Muscle layer of duodenum (tissue), 2 donors: ENCODE results near the gene DGKI.

ENCODE experiments used
- H3K27ac ChIP-seq: one replicate; pipeline ENCODE4 v1.7.0; 2013; ENCODE audit warnings: mild to moderate bottlenecking, low read length
- H3K27me3 ChIP-seq: one replicate; pipeline ENCODE4 v1.7.0; 2013; ENCODE audit warnings: low read depth, mild to moderate bottlenecking, control low read depth, low read length
- H3K36me3 ChIP-seq, 2 donors: one replicate each; pipeline ENCODE4 v1.7.0; 2013; ENCODE audit warnings: low read length in 2 of 2, control low read depth in 1 of 2, mild to moderate bottlenecking in 1 of 2; ENCODE audit not compliant: insufficient read depth in 2 of 2, control insufficient read depth in 1 of 2
- H3K4me1 ChIP-seq, 2 donors: one replicate each; pipeline ENCODE4 v1.7.0; 2013; ENCODE audit warnings: low read length in 2 of 2, mild to moderate bottlenecking in 2 of 2, control low read depth in 1 of 2, moderate library complexity in 1 of 2; ENCODE audit not compliant: insufficient read depth in 2 of 2, control insufficient read depth in 1 of 2
- H3K4me3 ChIP-seq, 2 donors: one replicate each; pipeline ENCODE4 v1.7.0; 2013; ENCODE audit warnings: low read length in 2 of 2, low read depth in 1 of 2, mild to moderate bottlenecking in 1 of 2
- H3K9me3 ChIP-seq, 2 donors: one replicate each; pipeline ENCODE4 v1.7.0; 2013; ENCODE audit warnings: low read length in 2 of 2, control low read depth in 1 of 2, mild to moderate bottlenecking in 1 of 2; ENCODE audit not compliant: control insufficient read depth in 1 of 2
- donor health status: healthy.

Gene DGKI

DNA sequence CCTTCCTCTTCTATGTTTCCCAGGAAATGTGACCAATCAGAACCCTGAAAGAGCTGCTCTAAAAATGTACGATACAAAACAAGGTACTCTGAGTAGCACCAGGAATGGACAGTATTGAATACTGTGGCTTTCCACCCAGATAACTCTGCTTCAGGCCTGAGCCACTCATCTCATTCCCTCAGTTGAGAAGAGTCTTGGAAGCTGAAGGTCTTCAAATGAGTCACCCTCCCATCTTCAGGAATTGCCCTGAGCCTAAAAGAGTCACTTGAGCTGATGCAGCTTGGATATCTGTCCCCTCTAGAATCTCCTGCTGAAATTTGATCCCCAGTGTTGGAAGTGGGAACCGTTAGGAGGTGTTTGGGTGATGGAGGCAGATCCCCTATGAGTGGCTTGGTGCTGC, 210.4 kb downstream of the DGKI start:
- Histone ChIP-seq H3K27me3 (no peaks in the 10 kb centered on the region), H3K36me3 (no peaks in the 10 kb centered on the region), H3K4me3 (no peak overlapping the region), H3K4me1 (no peaks in the 10 kb centered on the region), H3K9me3 (no peaks in the 10 kb centered on the region), H3K27ac (no peak overlapping the region)

DNA sequence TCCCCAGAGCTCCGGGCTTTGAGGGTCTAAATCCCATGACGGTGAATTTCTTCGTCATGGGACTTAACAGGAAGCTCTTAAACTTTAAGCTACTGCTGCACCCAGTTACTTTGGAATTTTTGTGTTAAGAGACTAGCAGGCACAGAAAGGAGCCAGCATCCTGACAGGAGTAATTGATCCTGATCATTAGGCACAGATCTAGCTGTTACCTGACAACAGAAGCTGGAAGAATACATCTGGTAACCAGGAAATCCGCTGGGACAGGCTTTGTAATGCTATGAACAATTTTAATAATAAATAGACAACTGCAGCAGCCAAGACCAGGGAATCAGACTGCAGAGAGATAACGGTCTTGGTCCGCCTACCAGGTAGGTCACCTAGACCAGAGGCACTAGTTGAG, 210.9 kb downstream of the DGKI start:
- Histone ChIP-seq H3K27me3 (no peaks in the 10 kb centered on the region), H3K36me3 (no peaks in the 10 kb centered on the region), H3K27ac (no peak overlapping the region), H3K9me3 (no peaks in the 10 kb centered on the region), H3K4me1 (no peaks in the 10 kb centered on the region), H3K4me3 (no peak overlapping the region)

DNA sequence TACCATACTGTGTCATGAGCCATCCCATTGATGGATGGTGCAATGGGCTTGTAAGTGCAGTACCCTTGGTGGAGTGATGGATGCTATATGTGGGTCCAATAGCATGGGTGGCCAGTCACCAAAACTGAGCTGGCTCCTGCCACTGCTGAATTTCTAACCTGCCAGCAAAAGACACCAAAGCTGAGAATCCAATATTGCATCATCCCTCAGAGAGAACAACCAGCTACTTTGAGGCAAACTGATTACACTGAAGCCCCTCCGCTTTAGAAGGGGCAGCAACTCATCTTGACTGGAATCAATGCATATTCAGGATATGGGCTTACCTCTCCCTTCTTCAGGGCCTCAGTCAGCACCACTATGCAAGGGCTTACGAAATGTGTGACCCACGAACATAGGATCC, 211.6 kb downstream of the DGKI start:
- no peak overlapping the region for H3K27ac ChIP-seq
- H3K27me3 ChIP-seq: no peaks in the 10 kb centered on the region
- H3K4me1 ChIP-seq: no peaks in the 10 kb centered on the region
- H3K36me3 ChIP-seq: no peaks in the 10 kb centered on the region
- no peak overlapping the region for H3K4me3 ChIP-seq
- no peaks in the 10 kb centered on the region for H3K9me3 ChIP-seq

DNA sequence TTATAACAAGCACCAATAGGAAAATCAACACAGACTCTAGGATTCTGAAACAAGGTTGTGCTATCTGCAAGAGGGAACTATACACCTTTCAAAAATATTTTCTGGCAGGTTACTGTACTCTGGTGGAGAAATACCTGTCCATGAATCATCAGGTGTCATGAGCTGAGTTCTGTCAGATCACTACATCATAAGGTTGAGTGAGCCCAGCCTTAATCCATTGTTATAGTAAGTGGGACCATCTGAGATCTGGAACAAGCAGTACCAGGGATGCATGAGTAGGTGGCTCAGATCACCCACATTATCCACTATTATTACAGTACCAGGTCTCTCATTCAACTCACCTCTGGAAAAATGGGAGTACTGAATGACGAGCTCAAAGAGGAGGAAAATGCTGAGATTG, 212.4 kb downstream of the DGKI start:
- no peak overlapping the region for H3K4me3 ChIP-seq
- no peaks in the 10 kb centered on the region for H3K36me3 ChIP-seq
- no peak overlapping the region for H3K27ac ChIP-seq
- H3K4me1 ChIP-seq: no peaks in the 10 kb centered on the region
- no peaks in the 10 kb centered on the region for H3K9me3 ChIP-seq
- no peaks in the 10 kb centered on the region for H3K27me3 ChIP-seq

DNA sequence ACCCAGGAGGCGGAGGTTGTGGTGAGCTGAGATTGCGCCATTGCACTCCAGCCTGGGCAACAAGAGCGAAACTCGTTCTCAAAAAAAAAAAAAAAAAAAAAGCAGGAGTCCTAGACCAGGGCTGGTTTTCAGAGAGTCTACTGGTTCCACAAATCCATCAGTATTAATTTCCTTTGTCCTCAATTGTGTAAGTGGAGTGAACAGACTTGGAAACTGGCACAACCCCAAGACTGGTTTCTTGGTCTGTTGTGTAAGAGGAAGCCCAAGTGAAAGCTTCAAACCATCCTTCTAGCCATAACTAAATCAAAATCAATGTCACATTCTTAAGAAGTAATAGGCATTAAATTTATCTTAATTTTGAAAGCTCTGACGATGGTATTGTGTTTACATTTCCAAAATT, 213.6 kb downstream of the DGKI start:
- H3K9me3 ChIP-seq: no peaks in the 10 kb centered on the region
- no peaks in the 10 kb centered on the region for H3K4me1 ChIP-seq
- no peaks in the 10 kb centered on the region for H3K36me3 ChIP-seq
- H3K27me3 ChIP-seq: no peaks in the 10 kb centered on the region
- H3K4me3 ChIP-seq: no peak overlapping the region
- no peak overlapping the region for H3K27ac ChIP-seq

DNA sequence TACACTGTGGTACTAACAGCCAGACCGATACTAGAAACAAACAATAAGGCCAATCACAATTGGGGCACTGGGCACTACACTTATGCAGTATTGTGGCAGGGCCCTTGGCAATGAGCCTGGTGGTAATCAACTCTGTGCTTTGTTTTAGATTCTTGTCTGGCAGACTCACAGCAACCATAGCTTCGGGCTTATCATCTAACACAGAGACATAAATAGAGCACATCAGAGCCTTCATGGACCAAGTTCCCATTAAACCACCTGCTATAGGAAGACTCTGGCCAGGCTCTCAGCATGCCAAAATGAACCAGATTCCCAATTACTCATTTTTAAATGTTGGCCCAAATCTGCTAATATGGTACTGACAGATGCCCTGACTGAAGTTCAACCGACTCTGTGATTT, 218.6 kb downstream of the DGKI start:
- H3K27ac ChIP-seq: no peak overlapping the region
- no peaks in the 10 kb centered on the region for H3K36me3 ChIP-seq
- no peaks in the 10 kb centered on the region for H3K4me1 ChIP-seq
- no peaks in the 10 kb centered on the region for H3K9me3 ChIP-seq
- no peaks in the 10 kb centered on the region for H3K27me3 ChIP-seq
- H3K4me3 ChIP-seq: no peak overlapping the region

DNA sequence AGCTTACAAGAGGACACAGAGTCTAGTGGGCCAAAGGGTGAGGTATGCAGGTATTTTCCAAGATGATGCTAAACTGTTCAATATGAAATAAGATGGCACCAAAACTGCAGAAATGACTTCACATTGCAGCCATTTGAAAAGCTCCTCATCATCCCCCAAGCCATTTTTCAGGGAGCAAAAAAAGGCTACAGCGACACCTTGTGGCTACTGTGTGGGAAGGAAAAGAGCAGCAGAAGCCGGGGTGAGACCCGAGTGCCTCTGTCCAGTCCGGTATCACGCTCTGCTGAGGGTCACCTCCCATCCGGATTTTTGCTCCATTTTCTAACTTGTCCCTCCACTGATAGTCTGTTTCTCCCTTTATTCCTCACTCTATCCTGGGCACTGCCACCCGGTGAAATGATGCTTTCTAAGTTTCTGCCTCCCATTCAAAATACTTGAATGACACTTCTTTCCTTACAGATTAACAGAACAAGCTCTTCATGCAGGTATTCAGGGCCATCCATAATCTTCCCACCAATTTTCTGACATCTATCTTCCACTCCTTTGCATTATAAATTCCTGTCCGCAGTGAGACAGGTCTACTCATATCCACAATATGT, 220.2 kb downstream of the DGKI start:
- no peaks in the 10 kb centered on the region for H3K27me3 ChIP-seq
- H3K4me1 ChIP-seq: no peaks in the 10 kb centered on the region
- H3K27ac ChIP-seq: no peak overlapping the region
- no peak overlapping the region for H3K4me3 ChIP-seq
- no peaks in the 10 kb centered on the region for H3K36me3 ChIP-seq
- H3K9me3 ChIP-seq: no peaks in the 10 kb centered on the region

DNA sequence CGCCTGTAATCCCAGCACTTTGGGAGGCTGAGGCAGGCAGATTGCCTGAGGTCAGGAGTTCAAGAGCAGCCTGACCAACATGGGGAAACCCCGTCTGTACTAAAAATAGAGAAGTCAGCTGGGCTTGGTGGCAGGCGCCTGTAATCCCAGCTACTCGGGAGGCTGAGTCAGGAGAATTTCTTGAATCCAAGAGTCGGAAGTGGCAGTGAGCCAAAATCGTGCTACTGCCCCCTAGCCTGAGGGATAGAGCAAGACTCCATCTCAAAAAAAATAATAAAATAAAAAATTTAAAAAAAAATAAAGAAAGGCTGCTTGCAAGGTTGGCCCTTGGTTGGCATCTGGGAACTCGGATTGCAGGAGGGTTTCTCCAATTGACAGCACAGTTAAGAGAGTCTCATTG, 221.6 kb downstream of the DGKI start:
- no peaks in the 10 kb centered on the region for H3K4me1 ChIP-seq
- no peak overlapping the region for H3K27ac ChIP-seq
- no peaks in the 10 kb centered on the region for H3K36me3 ChIP-seq
- H3K27me3 ChIP-seq: no peaks in the 10 kb centered on the region
- no peaks in the 10 kb centered on the region for H3K9me3 ChIP-seq
- no peak overlapping the region for H3K4me3 ChIP-seq

DNA sequence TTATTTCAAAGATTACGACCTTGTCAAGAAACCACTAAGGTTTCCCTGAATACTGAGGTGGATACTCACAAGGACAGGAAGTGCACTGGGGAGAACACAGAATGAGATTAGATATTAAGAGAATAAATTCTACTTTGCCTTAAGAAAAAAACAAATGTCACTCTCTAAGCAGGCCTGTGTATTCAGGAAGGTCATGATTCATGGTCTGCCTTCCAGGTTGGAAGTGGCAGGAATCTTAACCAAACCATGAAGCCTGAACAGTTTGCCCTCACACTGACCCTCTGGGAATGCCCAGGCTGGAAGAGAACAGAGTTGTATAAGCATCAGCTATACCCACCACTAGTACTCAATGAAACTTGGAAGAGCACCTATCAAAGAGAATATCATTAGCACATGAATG, 227.6 kb downstream of the DGKI start:
- no peaks in the 10 kb centered on the region for H3K27me3 ChIP-seq
- H3K4me3 ChIP-seq: no peak overlapping the region
- H3K9me3 ChIP-seq: no peaks in the 10 kb centered on the region
- no peaks in the 10 kb centered on the region for H3K4me1 ChIP-seq
- no peak overlapping the region for H3K27ac ChIP-seq
- H3K36me3 ChIP-seq: no peaks in the 10 kb centered on the region

DNA sequence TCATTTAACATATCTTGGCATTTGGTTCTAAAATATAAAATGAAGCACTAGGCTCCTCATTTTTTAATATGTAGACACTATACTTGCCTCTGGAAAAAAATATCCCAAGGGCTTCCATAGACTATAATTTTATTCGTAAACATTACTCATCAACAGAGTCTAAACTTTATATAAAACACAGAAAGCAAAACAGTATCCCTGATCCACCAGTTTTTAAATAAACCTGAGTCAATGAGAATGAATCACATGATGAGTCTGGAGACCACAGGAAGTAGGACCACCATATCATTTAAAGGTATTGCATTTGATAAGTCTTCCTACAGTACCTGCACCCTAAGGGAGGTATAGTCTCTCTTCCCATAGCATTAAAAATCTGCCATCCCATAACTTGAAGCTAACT, 228.0 kb downstream of the DGKI start:
- no peaks in the 10 kb centered on the region for H3K9me3 ChIP-seq
- no peak overlapping the region for H3K4me3 ChIP-seq
- H3K27me3 ChIP-seq: no peaks in the 10 kb centered on the region
- no peaks in the 10 kb centered on the region for H3K36me3 ChIP-seq
- no peaks in the 10 kb centered on the region for H3K4me1 ChIP-seq
- no peak overlapping the region for H3K27ac ChIP-seq

DNA sequence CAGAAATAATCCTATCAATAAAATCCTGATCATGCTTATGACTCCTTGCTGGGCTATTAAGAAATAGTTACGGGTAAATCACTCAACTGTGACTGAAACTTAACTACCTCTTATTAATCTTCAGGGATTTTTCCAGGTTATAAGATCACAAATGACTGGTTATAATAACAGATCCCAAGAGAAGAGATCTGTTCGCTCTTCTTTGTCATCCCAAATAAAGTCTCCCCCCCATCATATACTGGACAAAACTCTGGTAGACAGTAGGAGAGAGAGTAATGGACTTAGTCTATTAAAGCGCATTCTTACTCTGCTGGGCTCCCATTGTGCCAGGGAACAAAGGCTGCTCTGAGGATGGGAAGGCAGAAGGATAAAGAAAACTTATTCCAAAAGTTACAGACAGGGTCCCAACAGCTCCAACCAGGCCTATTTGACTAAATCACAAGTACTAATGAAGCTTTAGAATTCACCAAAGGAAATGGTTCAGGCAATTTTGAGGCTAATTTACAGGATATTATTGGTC, 233.7 kb downstream of the DGKI start:
- H3K27ac ChIP-seq: no peak overlapping the region
- no peaks in the 10 kb centered on the region for H3K36me3 ChIP-seq
- no peaks in the 10 kb centered on the region for H3K27me3 ChIP-seq
- H3K4me1 ChIP-seq: no peaks in the 10 kb centered on the region
- H3K4me3 ChIP-seq: no peak overlapping the region
- no peaks in the 10 kb centered on the region for H3K9me3 ChIP-seq

DNA sequence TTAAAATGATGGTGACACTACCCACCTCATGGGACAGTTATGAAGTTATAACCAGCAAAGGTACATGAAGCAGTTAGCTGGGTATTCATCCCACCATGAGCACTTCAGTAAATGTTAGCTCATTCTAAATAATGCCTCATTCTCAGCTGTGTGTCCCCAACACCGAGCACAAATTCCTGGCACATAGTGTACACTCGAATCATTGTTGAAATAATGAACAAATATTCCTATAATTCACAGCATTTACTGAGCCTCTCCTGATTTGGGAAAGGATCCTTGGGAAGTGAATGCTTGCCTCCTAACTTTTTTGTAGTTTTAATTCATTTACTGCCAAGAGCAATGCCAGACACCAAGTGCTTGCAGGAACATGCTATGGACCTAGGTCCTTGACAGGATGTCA, 235.2 kb downstream of the DGKI start:
- Histone ChIP-seq H3K9me3 (no peaks in the 10 kb centered on the region), H3K27me3 (no peaks in the 10 kb centered on the region)

More for the DNA sequence above, 235.2 kb downstream of the DGKI start:
- Histone ChIP-seq H3K4me1 (no peaks in the 10 kb centered on the region), H3K27ac (no peak overlapping the region), H3K4me3 (no peak overlapping the region), H3K36me3 (no peaks in the 10 kb centered on the region)
